HL-60 (cell line): Measurements from ENCODE around the gene SRSF4.
A peak's percentile ranks its signal among the peaks of the same experiment; 100 is the strongest.

Experiments
- CTCF ChIP-seq: IDR thresholded peaks from one replicate; pipeline ENCODE4 v1.5.1; 2011; ENCODE audit warnings: low read length, control low read depth, inconsistent platforms; ENCODE audit not compliant: insufficient read depth
- GABPA ChIP-seq: IDR thresholded peaks from 2 replicates; pipeline ENCODE4 v1.6.1; 2012; ENCODE audit warnings: low read depth
- POLR2AphosphoS5 ChIP-seq: IDR thresholded peaks from 2 replicates; pipeline ENCODE4 v1.6.1; 2012; ENCODE audit warnings: low read depth
- SPI1 ChIP-seq: IDR thresholded peaks from 2 replicates; pipeline ENCODE4 v1.6.1; 2012; ENCODE audit warnings: low read depth, mild to moderate bottlenecking, borderline replicate concordance

- TF ChIP-seq POLR2AphosphoS5 (no peak), CTCF (no peak), SPI1 (peak; percentile 14; the same call in 1 of the 2 replicates), GABPA (no peak)
Observed at GRCh38 chr1:29162025-29162424, 19.7 kb downstream of the SRSF4 start.
